OCI-LY1 (cell line): ENCODE results near the gene CRY1.

ENCODE experiments used
- H2AFZ ChIP-seq: fragments of 200-600 bp; sonication (generic), shearing (Covaris generic); 2 replicates; pipeline ENCODE4 v1.6.0; 2014; ENCODE audit warnings: antibody characterized with exemption, mild to moderate bottlenecking, low read length
- H3F3A ChIP-seq: fragments of 200-600 bp; sonication (generic), shearing (Covaris generic); 2 replicates; pipeline ENCODE4 v1.6.0; 2014; ENCODE audit warnings: mild to moderate bottlenecking, antibody characterized with exemption, low read length, moderate library complexity; ENCODE audit not compliant: insufficient read depth
- H3K27ac ChIP-seq: fragments of 200-600 bp; sonication (generic); 2 replicates; pipeline ENCODE4 v1.5.1; 2014; ENCODE audit warnings: low read length, mixed run types, mild to moderate bottlenecking, low read depth; ENCODE audit not compliant: poor library complexity, severe bottlenecking
- H3K27me3 ChIP-seq: fragments of 200-600 bp; sonication (generic); 2 replicates; pipeline ENCODE4 v1.6.0; 2014; ENCODE audit warnings: antibody characterized with exemption, mild to moderate bottlenecking, low read length, moderate library complexity; ENCODE audit not compliant: insufficient read depth
- H3K36me3 ChIP-seq: fragments of 200-600 bp; sonication (generic); 2 replicates; pipeline ENCODE4 v1.6.1; 2014; ENCODE audit warnings: mild to moderate bottlenecking, antibody characterized with exemption, low read length, moderate library complexity, mixed read lengths; ENCODE audit not compliant: insufficient read depth
- H3K4me1 ChIP-seq: fragments of 200-600 bp; sonication (generic); 2 replicates; pipeline ENCODE4 v1.5.1; 2014; ENCODE audit warnings: mild to moderate bottlenecking, low read length, moderate library complexity; ENCODE audit not compliant: insufficient read depth, severe bottlenecking
- H3K4me2 ChIP-seq: fragments of 200-600 bp; sonication (generic), shearing (Covaris generic); 2 replicates; pipeline ENCODE4 v1.6.1; 2014; ENCODE audit warnings: low read length
- H3K4me3 ChIP-seq: fragments of 200-600 bp; sonication (generic); 2 replicates; pipeline ENCODE4 v1.5.1; 2014; ENCODE audit warnings: low read length, low read depth, mild to moderate bottlenecking, mixed read lengths; ENCODE audit not compliant: poor library complexity, severe bottlenecking
- H3K79me2 ChIP-seq: fragments of 200-600 bp; shearing (Covaris generic); 2 replicates; pipeline ENCODE4 v1.6.1; 2016; ENCODE audit warnings: mixed run types, low read length, mixed read lengths; ENCODE audit not compliant: insufficient read depth
- H3K9ac ChIP-seq: fragments of 200-600 bp; sonication (generic), shearing (Covaris generic); 2 replicates; pipeline ENCODE4 v1.6.1; 2014; ENCODE audit warnings: mild to moderate bottlenecking, low read length, mixed read lengths
- H3K9me2 ChIP-seq: fragments of 200-600 bp; sonication (generic), shearing (Covaris generic); 2 replicates; pipeline ENCODE4 v1.6.1; 2014; ENCODE audit warnings: low read depth, mild to moderate bottlenecking, low read length, mixed read lengths
- H3K9me3 ChIP-seq: fragments of 200-600 bp; shearing (Covaris generic); 2 replicates; pipeline ENCODE4 v1.6.1; 2014; ENCODE audit warnings: low read length, mixed read lengths
- H4K20me1 ChIP-seq: fragments of 200-600 bp; sonication (generic), shearing (Covaris generic); 2 replicates; pipeline ENCODE4 v1.6.0; 2016; ENCODE audit warnings: mild to moderate bottlenecking, low read length; ENCODE audit not compliant: insufficient read depth
- CTCF ChIP-seq: fragments of 200-600 bp; sonication (generic), shearing (Covaris generic); IDR thresholded peaks from 2 replicates; pipeline ENCODE4 v1.5.1; 2017; ENCODE audit warnings: mild to moderate bottlenecking, antibody characterized with exemption, low read length, moderate library complexity, mixed read lengths
- EZH2 ChIP-seq: fragments of 200-600 bp; sonication (generic), shearing (Covaris generic); IDR thresholded peaks from 2 replicates; pipeline ENCODE4 v1.8.0; 2017; ENCODE audit warnings: borderline replicate concordance, mixed run types, mild to moderate bottlenecking, antibody characterized with exemption, low read length, moderate library complexity, mixed read lengths

CRY1 gene

GRCh38 chr12:107122452-107122958, 29.2 kb upstream of the CRY1 start:
- Histone ChIP-seq H3F3A (no peaks in the 10 kb centered on the region), H3K9me2 (no peaks in the 10 kb centered on the region), H3K79me2 (no peaks in the 10 kb centered on the region), H4K20me1 (no peaks in the 10 kb centered on the region), H3K9ac (no peak overlapping the region), H3K4me3 (no peak overlapping the region), H3K27me3 (no peaks in the 10 kb centered on the region), H3K4me1 (no peaks in the 10 kb centered on the region), H2AFZ (no peak overlapping the region), H3K36me3 (no peaks in the 10 kb centered on the region), H3K9me3 (no peaks in the 10 kb centered on the region), H3K4me2 (no peak overlapping the region), H3K27ac (no peak overlapping the region)
- TF ChIP-seq EZH2 (no peak), CTCF (no peak)

- Histone ChIP-seq H3K4me2 (no peak overlapping the region), H3K36me3 (no peaks in the 10 kb centered on the region), H2AFZ (no peak overlapping the region), H3F3A (no peaks in the 10 kb centered on the region), H3K27ac (no peak overlapping the region), H3K79me2 (no peaks in the 10 kb centered on the region), H3K9me2 (no peaks in the 10 kb centered on the region), H3K27me3 (no peaks in the 10 kb centered on the region), H3K9ac (no peak overlapping the region), H3K4me3 (no peak overlapping the region), H4K20me1 (no peaks in the 10 kb centered on the region), H3K4me1 (no peaks in the 10 kb centered on the region), H3K9me3 (no peaks in the 10 kb centered on the region)
- TF ChIP-seq CTCF (no peak), EZH2 (no peak)
Observed at GRCh38 chr12:107119091-107119490, 25.7 kb upstream of the CRY1 start.

- H3K27me3 ChIP-seq = no peaks in the 10 kb centered on the region
- H3K9ac ChIP-seq = no peak overlapping the region
- H4K20me1 ChIP-seq = no peaks in the 10 kb centered on the region
- H3K4me1 ChIP-seq = no peaks in the 10 kb centered on the region
- no peak overlapping the region for H3K4me3 ChIP-seq
- no peaks in the 10 kb centered on the region for H3K79me2 ChIP-seq
- H3K9me2 ChIP-seq = no peaks in the 10 kb centered on the region
- H3K27ac ChIP-seq = no peak overlapping the region
- H3K9me3 ChIP-seq = no peaks in the 10 kb centered on the region
- no peak overlapping the region for H3K4me2 ChIP-seq
- TF ChIP-seq EZH2 (no peak), CTCF (no peak)
- H3F3A ChIP-seq = no peaks in the 10 kb centered on the region
- no peak overlapping the region for H2AFZ ChIP-seq
- no peaks in the 10 kb centered on the region for H3K36me3 ChIP-seq
Observed at GRCh38 chr12:107118624-107119023, 25.3 kb upstream of the CRY1 start.
